GM13977 (cell line): ENCODE measurements around the gene C8G.

Experiments
- DNase-seq: peaks from one replicate; pipeline ENCODE4 v3.0.0; 2012; ENCODE audit warnings: low spot score
- CTCF ChIP-seq: IDR thresholded peaks from 2 replicates; pipeline ENCODE4 v1.5.1; 2012; ENCODE audit warnings: mild to moderate bottlenecking, control low read depth; ENCODE audit not compliant: insufficient read depth; ENCODE audit errors: extremely low read depth, missing control alignments
- in situ Hi-C: fragments of 300-500 bp; cut with MboI; formaldehyde crosslinking; loops from one replicate; pipeline ENCODE4 v1.12.0; 2022; ENCODE audit warnings: low sequenced_read_pairs, low pct_unique_long_range_greater_than_20kb, mixed read lengths, inconsistent platforms; ENCODE audit not compliant: unreplicated experiment

The C8G gene

DNA sequence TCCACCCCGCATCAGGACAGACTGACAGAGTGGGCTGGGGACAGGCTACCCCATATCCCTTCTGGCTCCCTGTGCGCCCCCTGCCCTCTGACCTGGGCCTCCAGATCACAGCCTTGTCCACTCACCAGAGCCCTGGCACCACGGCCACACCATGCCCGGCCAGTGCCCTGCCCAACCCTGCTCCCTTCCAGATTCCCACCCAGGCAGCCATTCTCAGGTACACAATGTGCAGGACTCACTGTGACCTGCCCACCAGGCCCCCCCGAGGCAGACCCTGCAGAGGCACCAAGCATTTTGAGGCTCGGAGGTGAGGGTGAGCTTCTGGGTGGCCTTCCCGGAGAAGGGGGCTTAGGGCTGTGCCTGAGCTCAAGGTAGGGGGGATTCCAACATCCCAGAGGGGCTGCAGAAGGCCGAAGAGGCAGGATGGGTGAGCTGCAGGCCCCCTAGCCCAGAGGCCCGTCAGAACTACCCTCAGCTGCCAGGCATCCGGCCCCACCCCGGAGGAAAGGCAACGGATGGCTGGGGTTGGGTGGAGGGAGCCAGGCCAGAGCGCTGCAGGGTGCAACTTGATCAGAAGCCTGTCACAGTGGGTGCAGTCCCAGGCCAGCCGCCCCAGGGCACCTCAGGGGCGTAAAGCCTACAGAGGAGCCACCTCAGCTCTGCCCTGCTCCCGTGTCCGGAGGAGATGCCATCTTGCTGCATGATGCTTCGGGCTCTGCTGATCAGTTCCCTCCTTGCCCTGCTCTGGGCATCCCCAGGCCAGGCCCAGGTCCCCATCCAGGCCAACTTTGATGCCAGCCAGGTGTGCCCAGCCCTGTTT, 37.4 kb downstream of the C8G start, which contains the start of gene LCNL1:
Gene LCNL1, plus strand, starts transcription at position 762 of the 820 bp plus-strand sequence. CDS start 594 bp downstream, outside the sequence.
- no peak for DNase-seq
- no peak for TF ChIP-seq CTCF
- in situ Hi-C loops, result no loop called here

- no peak for TF ChIP-seq CTCF
- in situ Hi-C loops, result no loop called here
- no peak for DNase-seq
Observed at GRCh38 chr9:136983167-136983566, 38.1 kb downstream of the C8G start.

DNA sequence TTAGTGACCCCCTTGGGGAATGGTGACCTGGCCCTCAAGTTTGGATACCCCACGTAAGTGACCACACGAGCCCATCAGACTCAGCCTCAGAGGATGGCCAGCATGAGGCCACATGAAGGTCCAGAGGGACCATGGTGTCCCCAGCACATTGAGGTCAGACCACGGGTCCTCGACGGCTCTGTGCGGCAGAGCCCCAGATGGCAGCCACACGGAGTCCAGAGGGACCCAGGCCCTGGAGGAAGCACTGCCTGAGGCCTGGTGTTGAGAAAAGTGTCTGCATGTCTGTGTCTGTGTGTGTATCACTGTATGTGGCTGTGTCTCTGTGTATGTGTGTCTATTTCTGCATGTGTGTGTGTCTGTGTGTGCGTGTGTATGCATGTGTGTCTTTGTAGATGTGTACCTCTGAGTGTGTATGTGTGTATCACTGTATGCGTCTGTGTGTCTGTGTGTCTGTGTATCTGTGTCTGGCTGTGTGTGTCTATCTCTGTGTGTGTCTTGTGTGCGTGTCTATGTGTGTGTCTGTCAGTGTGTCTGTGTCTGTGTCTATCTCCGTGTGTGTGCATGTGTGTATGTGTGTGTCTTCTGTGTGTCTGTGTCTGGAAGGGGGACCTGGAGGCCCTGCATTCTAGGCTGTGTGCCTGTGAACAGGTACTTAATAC, 38.7 kb downstream of the C8G start:
- in situ Hi-C loops, result no loop called here
- DNase-seq, result no peak
- no peak for TF ChIP-seq CTCF

- DNase-seq, result no peak
- in situ Hi-C loops, result no loop called here
- TF ChIP-seq CTCF, result no peak
Observed at GRCh38 chr9:136984464-136985026, 39.5 kb downstream of the C8G start.

GRCh38 chr9:136985027-136985602, 40.1 kb downstream of the C8G start:
- no peak for TF ChIP-seq CTCF
- no peak for DNase-seq
- in situ Hi-C loops, result no loop called here

DNA sequence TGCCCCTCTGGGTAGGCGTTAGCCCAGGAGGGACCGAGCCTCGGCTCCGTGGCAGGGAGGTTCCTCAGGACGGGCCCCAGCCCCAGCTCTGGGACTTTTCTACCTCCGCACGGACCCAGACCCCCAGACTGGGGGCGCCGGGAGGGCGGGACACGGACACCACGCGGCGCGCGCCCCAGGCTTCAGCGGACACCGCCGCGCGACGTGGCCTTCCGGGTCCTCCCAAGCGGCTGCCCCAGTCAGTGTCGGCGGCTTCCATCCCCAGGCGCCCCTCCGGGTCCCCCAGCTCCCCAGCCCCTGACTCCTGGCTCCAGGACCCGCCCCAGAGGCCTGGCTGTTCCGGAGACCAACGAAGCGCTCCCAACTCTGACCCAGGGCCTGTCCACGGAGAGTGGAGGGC, 40.8 kb downstream of the C8G start:
- no peak for TF ChIP-seq CTCF
- no peak for DNase-seq
- in situ Hi-C loops, result no loop called here
